Activated CD4-positive, alpha-beta T cell treated with anti-CD3 and anti-CD28 coated beads for 4 hours (primary cell): ENCODE results near the gene CCNQ.

Source experiments
- DNase-seq, 2 donors: peaks; one replicate each; pipeline ENCODE4 v3.0.0-alpha.2; 2020

Gene CCNQ

DNA sequence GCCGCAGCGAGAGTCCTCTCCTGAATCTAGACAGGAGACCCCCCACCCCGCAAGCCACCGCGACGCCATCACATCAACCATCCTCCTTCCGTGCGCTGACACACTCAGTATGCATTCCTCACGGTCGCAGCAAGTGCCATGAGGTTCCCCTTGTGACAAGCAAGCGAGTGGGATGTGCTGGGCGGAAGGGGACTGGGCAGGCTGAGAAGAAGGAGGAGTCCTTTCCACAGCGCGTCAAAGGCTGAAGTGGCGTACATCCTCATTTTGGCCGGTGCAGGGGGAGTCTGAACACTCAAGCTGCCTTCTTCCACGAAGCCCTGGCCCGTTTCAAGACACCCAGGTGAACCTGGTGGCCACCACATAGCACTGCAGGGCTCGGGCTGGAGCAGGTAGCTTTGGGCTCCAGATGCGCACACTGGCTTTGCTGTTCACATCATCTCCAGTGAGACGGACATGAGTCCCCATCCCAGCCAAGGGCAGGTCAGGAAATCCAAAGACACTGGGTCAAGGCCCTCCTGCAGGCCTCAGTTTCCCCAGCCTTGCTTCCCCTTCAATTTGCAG is 30.4 kb downstream of the CCNQ start:
- no peak for DNase-seq

DNA sequence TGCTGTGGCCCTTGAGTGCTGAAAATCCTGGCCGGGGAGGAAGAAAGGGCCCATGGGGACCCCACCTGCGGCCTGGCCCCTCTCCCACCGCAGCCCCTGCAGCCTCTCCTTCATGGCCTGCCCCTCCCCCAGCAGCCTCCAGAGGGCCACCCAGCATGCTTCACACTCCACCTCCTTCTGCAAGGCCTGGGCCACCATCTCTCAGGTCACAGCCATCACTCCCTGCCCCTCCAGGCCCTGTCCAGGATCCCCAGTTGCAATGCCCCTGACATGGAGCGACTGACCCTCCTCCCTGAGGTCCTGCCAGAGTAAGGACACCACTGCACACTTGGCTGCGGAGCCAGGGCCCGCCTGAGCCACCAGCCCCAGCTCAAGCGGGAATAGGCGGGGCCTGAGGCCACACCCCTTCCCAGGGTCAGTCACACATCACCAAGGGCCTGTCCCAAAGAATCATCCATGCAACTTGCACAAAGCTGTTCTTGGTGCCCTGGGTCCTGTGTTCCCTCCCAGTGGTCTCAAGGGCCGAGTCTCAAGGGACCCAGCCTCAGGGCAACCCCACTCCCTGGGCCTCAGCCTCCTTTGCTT is 32.9 kb downstream of the CCNQ start:
- DNase-seq, result no peak

DNA sequence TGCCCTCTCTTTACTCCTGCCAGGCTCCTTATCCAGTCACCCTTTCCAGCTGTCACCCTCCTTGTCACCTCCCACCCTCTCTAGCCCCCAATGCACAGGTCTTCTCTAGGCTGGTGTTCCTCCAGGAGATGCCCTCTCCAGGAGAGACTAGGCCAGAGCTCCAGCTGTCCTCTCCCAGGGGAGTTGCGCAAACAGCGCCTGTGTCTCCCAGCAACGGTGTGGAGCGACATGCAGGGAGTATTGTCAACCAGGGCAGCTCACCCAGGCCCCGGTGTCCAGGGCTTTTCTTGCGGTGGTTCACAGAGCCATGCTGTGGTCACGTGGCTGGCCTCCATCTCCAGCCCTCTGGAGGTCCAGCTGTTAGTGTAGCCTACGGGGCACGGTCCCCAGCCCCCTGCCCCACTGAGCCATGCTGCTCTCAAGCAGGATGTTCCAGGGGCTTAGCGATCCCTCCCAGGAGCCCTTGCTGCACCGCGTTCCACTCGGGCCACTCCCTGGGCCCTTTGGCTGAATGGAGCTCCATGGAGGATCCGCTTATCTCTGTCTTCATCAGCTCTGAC is 34.8 kb downstream of the CCNQ start:
- no peak for DNase-seq

DNA sequence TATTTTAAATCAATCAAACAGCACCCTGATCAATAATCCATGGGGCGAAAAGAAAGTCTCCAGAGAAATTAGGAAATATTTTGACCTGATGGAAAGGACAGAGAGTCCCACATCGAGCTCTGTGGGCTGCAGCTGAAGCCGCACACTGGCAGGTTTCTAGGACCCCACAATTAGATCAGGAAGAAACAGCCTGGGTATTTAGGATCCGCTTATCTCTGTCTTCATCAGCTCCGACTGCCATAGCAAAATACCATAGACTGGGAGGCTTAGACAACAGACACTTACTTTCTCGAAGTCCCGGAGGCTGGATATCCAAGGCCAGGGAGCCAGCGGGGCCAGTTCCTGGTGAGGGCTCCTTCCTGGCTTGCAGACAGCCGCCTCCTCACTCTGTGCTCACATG is 36.4 kb downstream of the CCNQ start:
- no peak for DNase-seq

DNA sequence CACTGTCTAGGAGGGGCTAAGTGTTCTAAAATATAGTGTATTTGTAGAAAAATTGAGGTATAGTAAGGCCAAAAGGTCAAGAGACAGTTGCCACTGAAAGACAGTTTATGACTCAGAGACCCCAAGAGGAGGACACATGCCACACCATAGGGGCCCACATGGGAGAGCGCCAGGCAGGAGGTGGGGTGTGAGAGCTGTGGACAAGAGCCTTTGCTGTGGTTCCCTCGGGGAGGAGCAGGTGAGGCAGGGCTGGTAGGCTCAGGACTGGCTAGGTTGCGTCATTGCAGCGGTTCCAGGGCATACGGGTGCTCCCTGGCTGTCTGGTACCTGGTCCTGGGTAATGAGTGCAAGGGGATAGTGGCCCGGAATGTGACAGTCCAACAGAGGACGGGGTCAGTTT is 37.6 kb downstream of the CCNQ start:
- DNase-seq, result no peak

DNA sequence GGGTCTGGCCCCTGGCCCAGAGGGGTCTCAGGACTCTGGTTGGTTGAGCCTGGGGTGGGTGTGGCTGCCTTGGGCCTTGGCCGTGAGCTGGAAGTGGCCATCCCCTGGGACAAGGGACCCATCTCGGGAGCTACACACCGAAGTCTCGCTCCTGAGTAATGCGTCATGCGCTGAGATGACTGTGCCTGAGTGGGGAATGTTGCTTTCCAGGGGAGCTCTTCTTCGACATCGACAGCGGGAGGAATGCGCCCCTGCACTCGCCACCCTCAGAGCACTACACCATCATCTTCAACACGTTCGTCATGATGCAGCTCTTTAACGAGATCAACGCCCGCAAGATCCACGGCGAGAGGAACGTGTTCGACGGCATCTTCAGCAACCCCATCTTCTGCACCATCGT is 38.5 kb downstream of the CCNQ start:
- no peak for DNase-seq

DNA sequence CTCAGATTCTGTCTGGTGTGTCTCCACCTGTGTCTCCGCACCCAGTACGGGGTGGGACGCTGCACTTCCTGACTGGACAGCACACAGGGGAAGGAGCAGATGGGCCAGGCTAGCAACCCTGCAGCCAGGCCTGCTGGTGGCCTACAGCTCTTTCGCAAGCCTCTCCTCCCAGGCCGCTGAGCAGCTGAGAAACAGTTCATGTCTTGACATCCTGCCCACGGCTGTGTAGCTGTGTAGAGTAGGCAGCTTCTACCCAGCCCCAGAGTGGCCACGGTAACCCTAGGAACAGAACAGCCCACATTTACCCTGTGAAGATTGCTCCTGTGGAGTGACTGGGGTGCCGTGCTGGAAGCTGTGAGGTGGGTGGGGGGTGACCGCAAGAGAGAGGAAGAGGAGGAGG is 38.9 kb downstream of the CCNQ start:
- DNase-seq, result no peak

DNA sequence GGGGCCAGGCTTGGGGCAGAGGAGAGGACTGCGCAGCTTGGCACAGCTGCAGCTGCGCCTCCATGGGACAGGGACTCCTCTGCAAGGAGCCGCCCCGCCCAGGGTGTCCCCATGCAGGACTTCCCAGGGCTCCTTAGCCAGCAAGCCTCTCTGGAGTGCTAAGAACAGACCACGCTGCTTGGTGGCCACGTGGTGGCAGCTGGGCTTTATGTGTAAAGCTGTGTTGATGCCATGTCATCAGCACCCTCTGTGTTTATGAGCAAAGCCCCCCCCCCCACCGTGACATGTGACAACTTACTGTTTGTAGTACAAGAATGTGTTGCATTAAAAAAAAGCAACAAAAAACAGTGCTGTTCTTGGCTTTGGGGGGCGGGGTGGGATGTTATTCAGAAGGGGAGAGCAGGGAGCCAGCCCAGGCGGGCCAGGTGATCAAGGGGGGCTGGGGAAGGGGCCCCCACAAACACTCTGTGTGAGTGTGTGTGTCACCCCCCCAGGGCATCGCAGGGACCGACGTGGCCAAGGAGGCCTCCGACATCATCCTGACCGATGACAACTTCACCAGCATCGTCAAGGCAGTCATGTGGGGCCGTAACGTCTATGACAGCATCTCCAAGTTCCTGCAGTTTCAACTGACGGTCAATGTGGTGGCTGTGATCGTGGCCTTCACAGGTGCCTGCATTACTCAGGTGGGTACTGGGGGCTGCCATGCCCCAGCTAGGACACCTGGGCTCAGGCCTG is 41.2 kb downstream of the CCNQ start:
- no peak for DNase-seq

DNA sequence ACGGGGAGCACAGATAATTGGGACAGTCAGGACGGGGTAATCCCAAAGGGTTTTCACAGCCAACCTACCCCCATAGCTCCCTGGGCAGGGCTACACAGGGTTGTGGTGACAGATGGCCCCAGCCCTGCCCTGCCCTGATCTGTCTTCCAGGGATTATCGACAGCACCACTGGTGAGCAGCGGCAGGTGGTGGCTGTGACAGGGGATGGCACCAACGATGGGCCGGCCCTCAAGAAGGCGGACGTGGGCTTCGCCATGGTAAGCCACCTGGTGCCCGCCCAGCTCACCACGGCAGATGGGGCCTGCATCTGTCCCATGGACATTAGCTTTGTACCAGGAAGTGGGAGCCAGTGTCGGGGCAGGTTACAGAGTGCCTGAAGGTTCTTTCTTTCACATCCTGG is 42.2 kb downstream of the CCNQ start:
- DNase-seq, result no peak

DNA sequence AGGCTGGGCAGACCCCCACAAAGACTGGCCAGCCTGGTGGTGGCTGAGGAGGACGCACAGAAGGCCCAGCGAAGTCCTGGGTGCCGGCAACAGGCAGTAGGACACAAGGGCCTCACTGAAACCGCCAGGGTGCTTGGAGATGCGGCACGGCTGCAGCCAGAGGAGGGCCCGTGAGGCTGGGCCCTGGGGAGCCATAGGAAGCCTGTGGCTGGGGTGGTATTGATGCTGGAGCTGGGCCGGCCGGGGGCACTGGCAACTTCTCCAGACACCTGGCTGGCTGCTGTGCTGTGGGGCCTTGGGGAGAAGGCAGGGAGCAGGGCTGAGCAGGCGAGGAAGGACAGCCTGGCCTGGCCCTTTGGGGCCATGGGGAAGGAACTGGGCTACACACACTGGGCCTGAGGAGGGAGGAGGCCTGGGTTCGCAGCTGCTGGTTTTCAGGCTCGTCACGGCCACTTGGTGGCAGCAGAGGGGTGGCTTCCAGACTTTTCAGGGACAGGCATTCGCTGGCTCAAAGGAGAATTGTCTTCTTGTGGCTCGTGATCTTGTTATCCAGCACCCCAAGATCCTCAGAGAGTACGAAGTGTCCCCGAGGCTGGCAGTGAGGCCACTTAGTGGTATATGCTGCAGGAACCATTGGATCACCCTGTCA is 44.3 kb downstream of the CCNQ start:
- DNase-seq, result peak; percentile 38 to 59

DNA sequence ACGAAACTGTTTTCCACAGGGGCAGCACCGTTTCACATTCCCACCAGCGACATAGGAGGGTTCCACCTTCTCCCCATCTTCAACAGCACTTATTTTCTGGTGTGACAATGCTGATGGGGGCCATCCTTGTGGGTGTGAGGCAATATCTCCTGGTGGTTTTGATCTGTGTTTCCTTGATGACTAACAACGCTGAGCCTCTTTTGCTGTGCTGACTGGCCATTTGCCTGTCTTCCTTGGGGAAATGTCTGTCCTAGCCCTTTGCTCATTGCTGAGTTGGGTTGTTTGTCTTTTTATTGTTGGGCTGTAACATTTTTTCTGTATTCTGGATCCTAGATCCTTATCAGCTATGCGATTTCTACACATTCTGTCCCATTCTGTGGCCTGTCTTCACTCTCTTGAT is 47.8 kb downstream of the CCNQ start:
- DNase-seq, result no peak

DNA sequence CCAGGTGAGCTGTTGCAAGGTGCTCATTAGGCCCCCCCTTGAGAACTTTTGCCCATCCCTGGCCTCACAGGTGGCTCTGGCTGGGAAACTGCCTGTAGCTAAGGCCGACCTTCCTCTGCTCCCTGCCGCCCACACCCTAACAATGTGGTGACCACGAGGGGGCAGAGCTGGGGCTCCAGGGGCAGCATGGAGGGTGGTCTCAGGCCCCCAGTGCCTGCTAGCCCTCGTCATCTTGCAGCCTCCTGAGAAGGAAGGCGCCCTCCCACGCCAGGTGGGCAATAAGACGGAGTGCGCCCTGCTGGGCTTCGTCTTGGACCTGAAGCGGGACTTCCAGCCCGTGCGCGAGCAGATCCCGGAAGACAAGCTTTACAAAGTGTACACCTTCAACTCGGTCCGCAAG is 49.1 kb downstream of the CCNQ start:
- no peak for DNase-seq

DNA sequence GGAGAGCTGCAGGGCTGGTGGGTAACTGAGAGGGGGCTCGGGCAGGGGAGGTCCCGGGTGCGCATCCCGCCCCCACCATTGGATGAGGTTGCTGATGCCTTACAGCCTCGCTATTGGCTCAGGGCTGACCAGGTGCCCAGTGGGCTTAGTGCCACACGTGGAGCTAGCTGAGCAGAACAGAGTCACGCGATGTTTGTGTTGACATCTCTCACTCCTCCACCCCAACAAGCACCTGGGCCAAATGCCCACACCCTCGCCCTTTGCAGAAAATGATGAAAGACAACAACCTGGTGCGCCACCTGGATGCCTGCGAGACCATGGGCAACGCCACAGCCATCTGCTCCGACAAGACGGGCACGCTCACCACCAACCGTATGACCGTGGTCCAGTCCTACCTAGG is 49.7 kb downstream of the CCNQ start:
- DNase-seq, result no peak

DNA sequence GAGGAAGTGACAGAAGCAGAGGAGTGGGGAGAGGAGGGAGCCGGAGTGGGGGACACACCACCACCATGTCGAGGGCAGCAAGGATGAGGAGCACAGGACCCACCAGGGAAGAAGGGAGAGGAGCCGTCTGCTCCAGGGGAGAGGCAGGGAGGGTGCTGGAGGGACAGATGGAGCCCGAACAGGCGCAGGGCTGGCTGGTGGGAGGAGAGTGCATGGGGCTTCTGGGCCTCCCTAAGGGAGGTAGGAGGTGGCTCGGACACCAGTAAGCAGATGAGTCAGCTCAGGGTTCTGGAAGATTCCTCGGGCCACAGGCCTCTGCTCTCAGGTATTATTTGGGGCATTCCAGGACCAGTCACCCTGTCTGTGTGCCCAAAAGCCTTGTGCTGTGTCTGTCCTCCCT is 51.7 kb downstream of the CCNQ start:
- DNase-seq, result no peak

DNA sequence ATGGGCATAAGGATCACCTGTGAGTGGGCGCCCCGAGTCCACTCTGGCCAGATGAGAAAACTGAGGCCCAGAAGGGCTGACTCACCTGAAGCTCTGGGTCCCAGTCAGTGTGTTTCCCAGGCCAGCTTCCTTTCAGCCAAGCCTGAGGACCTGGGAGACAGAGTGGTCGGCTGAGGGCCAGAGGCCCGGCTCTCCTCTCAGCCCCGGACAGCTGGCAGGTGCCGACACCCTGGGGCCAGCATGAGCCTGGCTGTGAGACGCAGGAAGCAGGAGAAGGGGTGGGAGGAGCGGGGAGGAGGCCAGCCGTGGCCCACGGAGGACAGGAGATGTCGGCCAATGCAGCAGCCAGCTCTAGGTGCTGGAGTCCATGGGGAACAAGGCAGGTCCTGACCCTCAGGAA is 52.6 kb downstream of the CCNQ start:
- DNase-seq, result no peak

DNA sequence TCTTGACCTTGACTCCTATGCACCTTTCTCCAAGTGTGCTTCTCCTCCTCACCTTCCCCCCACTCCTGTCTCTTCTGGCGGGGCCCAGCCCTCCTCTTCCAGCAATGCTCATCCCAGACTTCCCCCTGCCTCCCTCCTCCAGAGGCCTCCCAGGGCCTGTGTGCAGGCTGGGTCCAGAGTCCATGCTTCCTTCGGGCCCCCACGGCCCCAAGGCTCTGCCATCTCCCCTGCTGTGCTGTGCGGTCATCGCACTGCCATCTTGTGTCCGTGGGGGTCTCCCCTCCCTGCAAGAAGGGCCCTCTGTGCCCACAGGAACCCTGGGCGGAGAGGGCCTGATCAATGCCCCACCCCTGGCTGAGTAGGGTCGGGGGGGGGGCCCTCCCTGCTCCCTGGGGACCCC is 54.2 kb downstream of the CCNQ start:
- no peak for DNase-seq

DNA sequence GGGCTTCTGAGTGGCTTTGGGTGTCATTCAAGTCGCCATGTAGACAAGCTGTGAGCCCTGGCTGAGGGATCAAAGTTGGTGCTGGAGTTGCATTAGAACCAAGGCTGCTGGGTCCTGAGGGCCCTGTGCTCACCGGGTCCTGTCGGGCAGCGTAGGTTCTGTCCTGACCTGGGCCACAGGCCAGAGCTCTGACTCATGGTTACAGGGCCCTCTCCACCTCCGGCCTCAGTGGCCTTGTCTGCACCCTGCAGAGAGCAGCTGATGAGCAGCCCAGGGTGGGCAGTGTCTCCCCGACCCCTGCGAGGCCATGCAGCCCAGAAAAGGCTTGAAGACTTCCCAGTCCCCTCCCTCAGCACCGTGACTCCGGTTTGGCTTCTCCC is 59.0 kb downstream of the CCNQ start:
- no peak for DNase-seq

DNA sequence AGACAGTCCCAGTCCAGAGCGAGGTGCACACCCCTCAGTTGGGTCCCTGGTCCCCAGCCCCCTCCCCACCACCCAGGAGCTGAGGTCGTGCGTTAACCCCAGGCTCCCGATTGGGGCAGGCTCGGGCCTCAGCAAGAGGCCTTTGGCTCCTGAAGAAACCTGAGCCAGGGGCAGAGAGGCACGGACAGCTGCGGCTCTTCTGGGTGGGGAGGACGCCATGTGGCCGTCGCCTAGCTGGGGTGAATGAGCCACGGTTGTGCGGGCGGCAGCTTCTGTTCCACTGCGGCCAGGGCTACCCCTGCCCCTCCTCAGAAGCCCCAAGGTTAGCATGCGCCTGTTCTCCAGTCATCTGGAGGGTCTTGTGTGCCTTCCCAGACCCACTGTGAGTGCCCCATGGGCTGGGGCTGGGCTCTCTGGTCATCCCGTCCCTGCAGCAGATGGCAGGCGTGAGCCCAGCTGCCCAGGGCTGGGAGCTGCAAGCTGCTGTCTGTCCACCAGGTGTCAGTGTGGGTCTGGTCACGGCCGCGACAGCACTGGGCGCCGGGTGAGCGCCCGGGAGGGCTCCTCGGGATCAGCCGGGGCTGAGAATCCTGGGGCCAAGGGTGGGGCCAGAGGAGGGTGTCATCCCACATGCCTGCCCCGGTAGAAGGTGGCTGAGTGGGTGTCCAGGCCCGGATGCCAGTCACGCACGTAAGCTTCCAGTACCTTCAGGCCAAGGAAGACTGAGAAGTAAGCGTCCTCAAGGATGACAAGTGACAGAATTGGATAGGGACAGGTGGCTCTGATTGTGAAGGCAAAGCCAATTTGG is 59.6 kb downstream of the CCNQ start:
- DNase-seq, result peak; percentile 39 to 52

DNA sequence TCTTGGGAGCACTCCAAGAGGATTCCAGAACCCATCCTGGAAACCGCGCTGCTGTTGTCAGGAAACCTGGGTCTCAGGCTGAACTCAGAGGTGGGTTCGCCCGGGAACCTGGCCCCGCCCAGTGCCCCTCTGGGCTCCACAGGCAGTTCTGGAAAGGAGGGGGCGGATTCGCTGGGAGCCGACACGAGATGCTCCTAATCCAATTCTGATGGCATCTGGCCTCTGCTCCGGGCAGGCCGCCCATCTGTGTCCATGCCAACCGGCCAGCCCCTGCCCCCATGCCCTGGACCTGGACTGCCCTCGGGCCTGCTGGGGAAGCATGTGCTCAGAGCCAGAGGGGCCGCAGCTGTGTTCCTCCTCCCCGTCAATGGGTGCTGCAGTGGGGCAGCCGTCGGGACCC is 60.5 kb downstream of the CCNQ start:
- DNase-seq, result no peak
